ENCODE data around the gene GUCY2D.
"Not testable (repeated sequence)": the region's sequence is repeated elsewhere in the genome, so short reads cannot be mapped to it uniquely, and the experiment has no call there.

Gene GUCY2D

DNA sequence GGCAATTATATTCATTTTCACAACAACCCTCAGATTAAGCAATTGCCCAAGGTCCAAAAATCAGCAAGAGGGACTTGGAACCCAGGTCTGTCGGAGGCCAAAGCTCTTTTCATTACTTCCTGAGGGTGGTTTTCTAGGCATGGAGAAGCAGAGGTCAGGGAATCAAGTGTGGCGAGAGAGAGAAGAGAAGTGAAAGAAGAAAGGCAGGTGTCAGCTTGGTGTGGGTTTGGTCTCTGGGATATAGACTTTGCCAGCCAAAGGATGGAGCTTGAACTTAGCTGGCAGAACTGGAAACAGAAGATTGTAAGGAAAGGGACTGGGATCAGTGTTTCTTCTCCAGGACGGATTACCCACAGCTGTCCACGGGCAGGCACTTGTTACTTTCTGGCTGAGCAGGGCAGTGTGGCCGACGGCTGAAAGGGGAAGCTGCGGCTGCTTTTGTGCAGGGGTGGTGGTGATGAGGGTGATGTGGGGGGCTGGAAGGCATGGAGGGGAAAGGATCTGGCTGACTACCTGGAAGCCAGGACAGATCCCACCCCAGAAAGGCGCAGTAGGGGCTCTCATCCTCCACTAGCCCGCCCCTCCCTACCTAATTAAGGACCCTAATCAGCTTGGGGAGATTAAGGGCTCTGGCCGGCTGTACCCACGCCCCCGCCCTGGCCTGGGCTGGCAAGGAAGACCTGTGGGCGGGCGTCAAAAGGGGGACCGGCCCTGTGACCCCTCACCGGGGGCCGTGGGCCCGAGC, at the start of gene GUCY2D:
TSS of gene GUCY2D (plus strand) at position 640 of the 745 bp plus-strand sequence. CDS start 433 bp downstream, outside the sequence.
- DNase-seq, result no peak

DNA sequence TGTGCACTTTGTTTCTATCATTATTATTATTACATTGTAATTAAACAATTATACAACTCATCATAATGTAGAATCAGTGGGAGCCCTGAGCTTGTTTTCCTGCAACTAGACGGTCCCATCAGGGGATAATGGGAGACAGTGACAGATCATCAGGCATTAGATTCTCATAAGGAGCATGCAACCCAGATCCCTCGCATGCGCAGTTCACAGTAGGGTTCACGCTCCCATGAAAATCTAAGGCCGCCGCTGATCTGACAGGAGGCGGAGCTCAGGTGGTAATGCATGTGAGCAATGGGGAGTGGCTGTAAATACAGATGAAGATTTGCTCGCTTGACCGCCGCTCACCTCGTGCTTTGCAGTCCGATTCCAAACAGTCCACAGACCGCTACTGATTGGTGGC, 49.1 kb upstream of the GUCY2D start:
- DNase-seq, result not testable (repeated sequence)

DNA sequence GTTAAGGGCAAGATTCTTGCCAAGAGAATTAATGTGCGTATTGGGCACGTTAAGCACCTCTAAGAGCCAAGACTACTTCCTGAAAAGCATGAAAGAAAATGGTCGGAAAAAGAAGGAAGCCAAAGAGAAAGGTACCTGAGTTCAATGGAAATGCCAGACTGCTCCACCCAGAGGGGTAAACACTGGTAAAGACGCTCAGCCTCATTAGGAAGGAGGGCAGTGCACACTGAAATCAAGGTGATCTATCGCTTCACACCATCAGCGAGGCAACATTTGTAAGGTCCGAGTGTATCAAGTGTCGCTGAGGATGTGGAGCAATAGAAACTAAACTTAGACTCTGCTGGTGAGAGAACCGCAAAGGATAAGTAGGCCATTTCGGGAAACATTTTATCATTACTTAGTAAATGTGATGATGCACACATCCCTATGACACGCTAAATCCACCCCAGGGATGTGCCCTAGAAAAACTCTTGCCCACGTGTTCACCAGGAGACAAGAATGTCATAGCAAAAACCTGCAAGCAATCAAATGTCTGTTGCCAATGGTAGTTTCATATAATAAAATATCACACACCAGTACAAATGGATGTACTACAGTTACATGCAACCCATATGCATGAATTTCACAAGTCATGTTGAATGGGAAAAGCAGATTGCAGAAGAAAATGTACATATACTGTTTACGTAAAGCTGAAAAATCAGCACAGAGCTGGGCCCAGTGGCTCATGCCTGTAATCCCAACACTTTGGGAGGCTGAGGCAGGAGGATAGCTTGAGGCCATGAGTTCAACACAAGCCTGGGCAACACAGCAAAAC, 46.8 kb upstream of the GUCY2D start:
- DNase-seq, result no peak

DNA sequence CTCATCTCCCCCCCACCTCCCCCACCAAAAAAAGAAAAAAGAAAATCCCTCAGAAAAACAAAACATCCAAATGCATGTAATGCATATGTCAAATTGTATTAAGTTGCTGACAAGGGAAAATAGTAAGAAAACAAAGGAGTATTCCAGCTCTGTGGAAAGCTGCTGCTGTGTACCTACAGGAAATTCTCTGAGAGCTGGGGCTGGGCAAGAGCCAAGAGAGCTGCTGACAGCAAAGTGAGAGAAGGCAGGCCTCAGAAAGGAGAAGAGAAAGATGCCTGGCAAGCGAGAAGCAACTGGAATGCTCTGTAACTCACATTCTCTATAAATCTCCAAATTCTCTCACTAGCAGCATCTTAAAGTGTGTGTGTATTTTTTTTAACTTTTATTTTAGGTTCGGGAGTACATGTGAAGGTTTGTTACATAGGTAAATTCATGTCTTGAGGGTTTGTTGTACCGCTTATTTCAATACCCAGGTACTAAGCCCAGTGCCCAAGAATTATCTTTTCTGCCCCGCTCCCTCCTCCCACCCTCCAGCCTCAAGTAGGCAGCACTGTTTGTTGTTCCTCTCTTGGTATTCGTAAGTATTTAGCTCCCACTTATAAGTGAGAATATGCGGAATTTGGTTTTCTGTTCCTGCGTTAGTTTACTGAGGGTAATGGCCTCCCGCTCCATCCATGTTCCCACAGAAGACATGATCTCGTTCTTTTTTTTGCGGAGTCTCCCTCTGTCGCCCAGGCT, 46.0 kb upstream of the GUCY2D start:
- no peak for DNase-seq

DNA sequence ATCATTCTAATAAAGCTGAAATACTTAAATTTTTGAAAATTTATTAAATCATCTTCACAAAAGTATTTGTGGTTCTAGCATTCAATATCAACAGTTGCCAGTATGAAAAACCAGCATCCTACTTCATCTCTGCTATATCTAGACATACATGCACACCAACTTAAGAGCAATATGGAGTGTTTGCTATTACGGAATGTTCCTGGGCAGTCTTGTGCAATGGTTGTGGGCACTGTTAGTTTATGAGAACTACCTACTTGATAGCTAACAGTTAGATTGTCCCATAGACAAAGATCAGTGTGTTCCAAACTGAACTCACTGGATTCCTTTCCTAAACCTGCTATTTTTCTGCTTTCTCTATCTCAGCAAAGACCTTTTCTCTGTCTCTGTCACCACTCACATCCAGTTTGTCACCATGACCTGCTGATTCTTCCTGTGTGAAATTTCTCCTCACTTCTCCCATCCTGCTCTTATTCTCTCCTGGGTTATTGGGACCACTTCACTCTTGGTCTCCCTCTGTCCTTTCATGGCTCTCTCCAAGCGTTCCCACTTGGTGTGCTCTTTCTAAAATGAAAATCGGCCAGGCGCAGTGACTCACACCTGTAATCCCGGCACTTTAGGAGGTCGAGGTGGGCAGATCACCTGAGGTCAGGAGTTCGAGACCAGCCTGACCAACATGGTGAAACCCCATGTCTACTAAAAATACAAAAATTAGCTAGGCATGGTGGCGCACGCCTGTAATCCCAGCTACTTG, 42.7 kb upstream of the GUCY2D start:
- DNase-seq, result no peak

DNA sequence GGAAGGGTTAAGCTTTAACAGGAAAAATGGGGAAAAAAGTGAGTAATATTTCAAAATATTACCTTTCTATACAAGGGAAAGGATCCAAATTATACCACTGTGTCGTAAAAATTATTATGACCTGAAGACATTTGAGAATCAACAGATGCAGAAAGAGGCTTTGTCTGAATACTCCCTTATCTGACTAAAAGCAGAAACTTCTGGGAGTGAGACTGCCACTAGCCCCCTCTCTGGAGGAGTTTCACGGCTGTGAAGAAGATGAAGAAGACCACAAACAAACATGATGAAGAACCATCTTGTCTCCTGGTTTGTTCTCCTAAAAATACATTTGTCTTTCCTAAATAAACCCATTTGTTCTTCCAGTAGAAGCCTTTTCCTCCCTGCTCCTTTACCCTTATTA, 41.0 kb upstream of the GUCY2D start:
- DNase-seq, result no peak

DNA sequence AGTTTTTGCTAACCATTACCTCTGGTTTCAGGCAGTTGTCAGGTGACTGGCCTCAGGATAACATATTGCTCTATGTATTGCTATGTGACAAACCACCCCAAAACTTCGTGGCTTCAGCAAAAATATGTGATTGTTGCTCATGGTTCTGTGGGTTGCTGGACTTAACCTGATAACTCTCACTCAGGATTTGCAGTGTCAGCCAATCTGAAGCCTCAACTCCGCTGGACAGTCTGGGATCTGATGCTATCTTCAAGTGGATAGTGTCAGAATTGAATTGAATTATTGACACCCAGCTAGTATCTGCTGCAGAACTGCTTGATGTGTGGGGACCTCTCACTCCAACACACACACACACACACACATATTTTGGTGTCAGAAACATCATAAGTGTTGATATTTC, 34.7 kb upstream of the GUCY2D start:
- DNase-seq, result no peak

DNA sequence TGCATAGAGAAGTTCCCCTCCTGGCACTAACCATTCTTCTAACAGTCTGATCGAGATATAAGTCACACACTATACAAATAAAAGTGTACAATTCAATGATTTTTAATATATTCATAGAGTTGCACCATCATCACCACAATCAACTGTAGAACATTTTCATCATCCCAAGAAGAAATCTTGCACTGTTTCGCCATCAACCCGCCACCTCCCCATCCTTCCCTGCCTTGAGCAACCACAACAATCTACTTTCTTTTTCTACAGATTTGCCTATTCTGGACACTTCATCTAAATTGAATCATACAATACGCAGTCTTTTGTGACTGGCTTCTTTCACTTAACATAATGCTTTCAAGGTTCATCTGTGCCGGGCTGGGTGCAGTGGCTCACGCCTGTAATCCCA, 33.0 kb upstream of the GUCY2D start:
- DNase-seq, result no peak

DNA sequence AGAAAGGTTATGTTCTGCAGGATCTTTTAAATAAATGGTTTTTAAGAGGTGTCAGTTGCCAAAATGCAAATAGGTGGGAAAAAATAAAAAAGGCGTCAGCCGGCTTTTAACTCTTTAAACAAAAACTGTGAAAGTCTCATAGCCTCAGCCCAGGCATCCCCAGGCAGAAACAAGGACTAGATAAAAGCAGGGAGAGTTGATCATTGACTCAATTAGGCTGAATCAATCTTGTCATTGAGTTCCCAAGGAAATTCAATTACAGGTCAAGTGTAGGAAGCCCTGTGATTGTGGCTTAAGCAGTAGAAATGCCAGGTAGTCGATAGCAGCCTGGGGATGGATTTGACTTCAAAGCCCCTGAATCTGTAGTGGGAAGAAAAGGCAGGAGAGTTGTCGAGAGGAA, 30.8 kb upstream of the GUCY2D start:
- no peak for DNase-seq

DNA sequence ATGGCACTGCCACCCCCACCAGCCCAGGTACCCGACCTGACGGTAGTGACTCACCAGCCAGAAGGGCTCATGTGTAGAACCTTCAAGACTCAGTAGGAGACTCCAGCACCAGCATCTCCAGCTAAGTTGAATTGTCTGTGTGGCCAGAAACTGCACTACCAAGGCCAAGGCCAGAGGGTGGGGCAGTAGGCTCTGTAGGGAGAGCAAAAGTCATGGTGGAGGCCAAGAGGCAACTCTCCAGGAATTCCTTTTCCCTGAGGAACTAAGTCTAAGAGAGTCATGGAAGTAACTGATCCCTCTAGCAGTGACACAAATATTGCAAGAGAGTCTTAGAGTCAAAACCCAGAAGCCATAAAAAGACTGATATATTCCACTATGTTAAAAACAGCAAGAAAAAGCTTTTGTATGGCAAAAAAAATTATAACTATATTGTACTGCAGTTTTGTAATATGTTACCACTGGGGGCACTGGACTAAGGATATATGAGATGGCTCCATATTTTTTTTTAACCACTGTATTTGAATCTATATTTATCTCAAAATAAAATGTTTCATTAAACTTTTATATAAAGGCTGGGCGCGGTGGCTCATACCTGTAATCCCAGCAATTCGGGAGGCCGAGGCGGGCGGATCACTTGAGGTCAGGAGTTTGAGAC, 30.2 kb upstream of the GUCY2D start:
- no peak for DNase-seq

DNA sequence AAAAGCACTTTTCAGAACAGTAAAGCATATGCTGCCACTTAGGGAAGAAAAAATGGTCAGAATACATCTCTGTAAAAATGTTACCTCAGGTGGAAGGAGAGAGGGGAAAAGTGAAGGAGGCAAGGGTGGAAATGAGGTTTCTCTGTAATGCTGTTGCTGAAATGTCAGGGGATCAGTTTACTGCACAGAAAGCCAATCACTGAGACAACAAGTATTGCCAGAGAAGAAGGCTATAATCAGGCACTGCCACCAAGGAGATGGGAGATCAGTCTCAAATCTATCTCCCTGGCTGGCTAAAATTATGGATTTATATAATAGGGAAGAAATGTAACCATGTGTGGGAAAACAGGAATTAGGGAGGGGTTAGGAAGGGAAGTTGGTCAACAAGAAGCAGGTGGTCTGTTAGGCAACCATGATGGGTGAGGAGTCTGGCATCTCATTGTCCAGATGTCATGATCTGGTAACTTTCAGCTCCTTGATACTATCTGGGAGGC, 27.7 kb upstream of the GUCY2D start:
- no peak for DNase-seq

DNA sequence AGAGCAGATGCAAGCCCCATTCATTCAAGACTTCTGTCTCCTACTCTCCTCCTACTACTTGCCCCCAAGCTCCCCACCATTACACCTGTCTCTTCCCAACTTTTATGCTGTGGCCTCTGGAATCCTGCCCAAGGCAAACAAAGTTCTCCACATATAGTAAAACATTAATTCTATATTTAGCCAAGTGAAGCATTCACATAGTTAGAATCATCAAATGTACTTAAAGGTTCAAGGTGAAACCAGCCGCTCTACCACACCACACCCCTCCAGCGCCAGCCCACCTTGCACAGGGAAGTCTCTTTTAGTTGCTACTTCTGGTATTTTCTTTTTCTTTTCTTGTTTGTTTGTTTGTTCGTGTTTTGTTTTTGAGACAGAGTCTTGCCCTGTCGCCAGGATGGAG, 25.4 kb upstream of the GUCY2D start:
- no peak for DNase-seq

DNA sequence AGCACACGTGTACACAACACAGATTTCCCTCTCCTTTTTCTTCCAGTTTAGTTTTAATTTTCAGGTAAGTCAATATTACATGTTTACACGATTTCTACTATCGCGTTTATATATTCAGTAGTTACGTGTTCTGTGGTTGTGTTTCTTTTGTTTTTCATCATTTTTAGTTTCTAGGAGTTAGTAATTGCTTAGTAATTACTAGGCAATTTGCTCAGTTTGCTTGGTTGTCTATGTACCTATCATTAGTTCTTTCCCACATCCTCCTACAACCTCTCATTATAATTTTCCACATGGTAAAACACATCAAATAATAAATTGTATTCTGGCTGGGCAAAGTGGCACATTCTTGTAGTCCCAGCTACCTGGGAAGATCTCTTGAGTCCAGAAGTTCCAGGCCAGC, 24.6 kb upstream of the GUCY2D start:
- DNase-seq, result no peak

DNA sequence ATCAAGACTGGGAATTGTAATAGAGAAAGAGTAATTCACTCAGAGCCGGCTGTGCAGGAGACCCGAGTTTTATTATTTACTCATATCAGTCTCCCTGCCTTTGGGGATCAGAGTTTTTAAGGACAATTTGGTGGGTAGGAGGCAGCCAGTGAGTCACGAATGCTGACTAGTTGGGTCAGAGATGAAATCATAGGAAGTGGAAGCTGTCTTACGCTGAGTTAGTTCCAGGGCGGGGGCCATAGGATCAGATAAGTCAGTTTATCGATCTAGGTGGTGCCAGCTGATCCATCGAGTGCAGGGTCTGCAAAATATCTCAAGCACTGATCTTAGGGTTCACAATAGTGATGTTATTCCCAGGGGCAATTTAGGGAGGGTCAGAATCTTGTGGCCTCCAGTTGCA, 20.2 kb upstream of the GUCY2D start:
- DNase-seq, result no peak

DNA sequence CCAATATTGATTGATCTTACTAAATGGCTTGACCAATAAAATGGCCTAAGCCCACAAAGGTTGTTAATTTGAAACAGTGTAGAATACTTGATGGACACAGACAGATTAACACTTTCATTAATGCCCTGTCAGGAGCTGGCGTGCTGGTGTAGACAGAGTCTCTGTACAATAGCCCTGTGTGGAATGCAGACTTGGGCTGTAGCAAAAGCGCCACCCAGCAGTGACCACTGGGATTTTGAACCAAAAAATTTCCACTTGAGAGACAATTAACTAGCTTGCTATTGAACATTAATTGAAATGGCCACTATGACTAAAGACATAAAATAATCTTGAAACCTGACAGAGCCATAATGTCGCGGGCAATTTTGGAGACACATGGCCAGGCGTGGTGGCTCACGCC, 19.7 kb upstream of the GUCY2D start:
- DNase-seq, result no peak

DNA sequence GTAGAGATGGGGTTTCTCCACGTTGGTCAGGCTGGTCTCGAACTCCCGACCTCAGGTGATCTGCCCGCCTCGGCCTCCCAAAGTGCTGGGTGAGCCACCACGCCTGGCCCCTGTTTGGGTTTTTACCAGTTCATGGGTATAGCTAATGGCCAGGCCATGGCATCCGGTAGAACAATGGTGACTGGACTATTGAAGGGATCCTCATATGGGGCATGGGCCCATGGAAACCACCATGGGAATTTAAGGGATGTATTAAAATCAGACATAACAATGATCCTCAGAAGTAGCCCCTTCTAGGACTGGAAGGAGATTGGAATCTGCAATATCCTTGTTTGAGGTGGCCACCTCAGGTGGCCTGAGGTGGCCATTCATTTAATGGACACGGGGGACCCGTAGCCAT, 17.5 kb upstream of the GUCY2D start:
- DNase-seq, result no peak

DNA sequence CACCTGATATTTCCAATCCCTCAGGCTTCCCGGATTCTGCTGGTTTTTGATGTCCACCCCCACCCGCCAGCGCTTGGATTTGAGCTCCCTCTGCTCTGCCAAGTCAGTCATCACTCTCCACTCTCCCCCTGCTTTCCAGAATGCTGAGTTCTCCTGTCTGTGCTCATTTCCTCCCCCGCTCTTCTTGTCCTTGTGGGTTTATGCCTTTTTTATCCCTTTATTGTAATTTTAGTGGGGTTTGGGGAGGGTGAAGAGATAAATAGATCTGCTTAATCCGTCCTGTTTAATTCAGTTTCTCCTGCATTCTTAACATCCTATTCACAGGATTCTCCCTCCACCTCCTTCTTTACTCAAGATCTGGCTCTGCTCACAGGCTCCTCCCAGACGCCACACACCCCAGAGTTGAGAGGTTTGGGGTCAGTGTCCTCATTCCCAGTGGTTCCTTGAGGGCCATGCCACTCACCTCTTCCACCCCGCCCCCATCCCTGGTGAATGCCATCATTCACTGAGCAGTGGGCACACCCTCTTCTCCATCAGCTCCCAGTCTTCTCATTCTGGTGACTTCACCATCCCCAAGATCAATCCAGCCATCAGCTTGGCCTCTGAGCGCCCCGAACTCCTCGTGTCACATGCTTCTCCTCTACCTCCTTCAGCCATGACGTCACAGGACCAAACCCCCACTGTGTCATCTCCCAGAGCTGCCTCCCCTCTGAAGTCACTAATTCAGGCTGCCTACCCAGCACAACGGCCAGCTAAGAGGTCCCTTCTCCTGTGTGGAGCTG, 15.1 kb upstream of the GUCY2D start:
- no peak for DNase-seq

DNA sequence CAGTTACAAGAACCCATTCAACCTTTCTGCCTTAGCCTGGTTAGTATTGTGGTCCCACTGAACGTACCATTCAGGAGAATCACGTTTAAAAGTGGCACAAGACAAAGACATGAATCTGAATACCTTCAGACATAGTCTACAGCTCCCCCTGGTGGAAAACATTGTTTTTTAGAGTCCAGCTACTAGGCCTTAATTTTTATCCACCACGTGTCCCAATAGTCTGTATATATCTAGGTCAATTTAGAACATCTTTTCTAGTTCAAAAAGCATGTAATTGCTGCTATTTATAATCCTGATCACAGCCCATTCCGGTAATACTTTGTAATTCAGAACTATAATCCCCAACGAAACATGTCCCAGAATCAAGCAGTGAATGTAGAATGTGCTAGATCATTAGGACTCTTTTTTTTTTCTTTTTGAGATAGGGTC, 13.7 kb upstream of the GUCY2D start:
- no peak for DNase-seq

DNA sequence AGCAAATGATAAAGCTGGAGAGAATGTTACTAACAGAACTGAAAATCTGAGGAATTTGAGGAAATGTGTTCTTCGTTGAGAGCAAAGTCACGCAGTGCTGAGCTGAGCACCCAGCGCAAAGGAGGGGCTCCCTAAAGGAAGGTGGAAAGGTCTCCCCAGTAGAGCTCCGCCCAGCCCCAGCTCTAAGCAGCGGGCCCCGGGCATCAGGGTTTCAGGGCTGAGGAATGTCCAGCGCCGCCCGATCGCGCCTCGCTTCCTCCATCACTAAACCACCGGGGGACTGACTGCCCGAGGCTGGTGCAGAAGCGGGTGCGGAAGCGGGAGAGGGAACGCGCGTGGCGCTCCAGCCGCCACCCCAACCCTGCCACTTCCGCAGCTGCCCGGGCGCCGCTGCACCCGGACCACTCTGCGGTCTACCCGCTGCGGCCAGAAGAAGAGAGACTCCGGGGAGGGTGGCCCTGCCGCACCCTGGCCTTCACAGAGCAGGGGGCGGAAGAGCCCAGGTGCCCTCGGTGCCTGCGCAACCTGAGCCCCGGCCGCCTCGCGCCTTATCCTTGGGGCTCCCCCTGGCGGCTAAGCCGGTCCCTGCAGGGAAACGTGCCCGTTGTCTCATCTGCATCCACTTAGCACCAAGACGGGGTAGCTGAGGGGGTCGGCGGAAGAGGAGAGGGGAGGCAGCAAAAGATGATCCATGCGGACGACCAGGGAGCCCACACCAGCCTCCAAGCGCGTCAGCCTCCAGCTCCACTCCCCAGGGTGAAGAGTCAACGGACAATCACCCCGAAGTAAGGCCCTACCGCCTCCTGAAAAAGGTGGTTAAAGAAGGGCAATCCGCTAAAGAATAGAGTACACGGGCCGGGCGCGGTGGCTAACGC, 12.4 kb upstream of the GUCY2D start:
- peak; percentile 94 to 97 (median 96) for DNase-seq

DNA sequence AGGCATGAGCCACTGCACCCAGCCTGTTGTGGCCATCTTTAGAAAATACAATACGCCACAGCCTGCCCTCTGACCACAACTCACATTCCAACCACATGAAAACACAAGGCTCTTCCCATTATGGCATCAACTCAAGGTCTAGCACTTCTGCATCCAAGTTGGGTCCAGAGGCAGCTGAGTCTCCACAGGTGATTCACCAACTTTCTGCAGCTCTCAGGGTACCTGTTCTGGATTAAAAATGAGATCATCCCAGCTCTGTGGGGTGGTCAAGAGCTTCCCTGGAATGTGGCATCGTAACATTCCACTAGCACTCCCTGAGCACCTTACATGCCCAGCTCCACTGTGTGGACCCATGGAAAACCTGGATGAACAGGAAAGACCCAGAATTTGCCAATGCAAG, 9.9 kb upstream of the GUCY2D start:
- DNase-seq, result no peak

All from activated naive CD4-positive, alpha-beta T cell (primary cell).